Hepatocyte (in vitro differentiated cells): ENCODE measurements around the gene SPSB3. TPM values are rescaled to one million over a fixed set of nuclear protein-coding genes. Genes with fewer than 3 reads are reported as not detected.

Experiments
- DNase-seq: peaks from one replicate; pipeline ENCODE4 v3.0.0-alpha.2; 2016; ENCODE audit warnings: low spot score
- H2AFZ ChIP-seq: fragments of 200-600 bp; sonication (generic); 2 replicates; pipeline ENCODE4 v1.6.0; 2016; ENCODE audit warnings: antibody characterized with exemption, mild to moderate bottlenecking
- H3K27ac ChIP-seq: fragments of 200-600 bp; sonication (generic); 2 replicates; pipeline ENCODE4 v1.5.1; 2016; ENCODE audit warnings: mild to moderate bottlenecking
- H3K27me3 ChIP-seq: fragments of 200-600 bp; sonication (generic); 2 replicates; pipeline ENCODE4 v1.6.1; 2016
- H3K36me3 ChIP-seq: fragments of 200-600 bp; sonication (generic); replicated peaks from 2 replicates; pipeline ENCODE4 v1.5.1; 2016; ENCODE audit warnings: low read depth; ENCODE audit not compliant: insufficient read depth
- H3K4me1 ChIP-seq: fragments of 200-600 bp; sonication (generic); 2 replicates; pipeline ENCODE4 v1.5.1; 2016; ENCODE audit warnings: mild to moderate bottlenecking, moderate library complexity; ENCODE audit not compliant: insufficient read depth
- H3K4me2 ChIP-seq: fragments of 200-600 bp; sonication (generic); 2 replicates; pipeline ENCODE4 v1.6.0; 2016
- H3K4me3 ChIP-seq: fragments of 200-600 bp; sonication (generic); 2 replicates; pipeline ENCODE4 v1.5.1; 2016; ENCODE audit warnings: mild to moderate bottlenecking
- H3K79me2 ChIP-seq: fragments of 200-600 bp; sonication (generic); 2 replicates; pipeline ENCODE4 v1.6.0; 2017; ENCODE audit warnings: mild to moderate bottlenecking
- H3K9me2 ChIP-seq: fragments of 200-600 bp; sonication (generic); replicated peaks from 2 replicates; pipeline ENCODE4 v1.6.0; 2017; ENCODE audit warnings: mild to moderate bottlenecking; ENCODE audit not compliant: insufficient read depth
- H3K9me3 ChIP-seq: fragments of 200-600 bp; sonication (generic); 2 replicates; pipeline ENCODE4 v1.5.1; 2016; ENCODE audit warnings: low read depth, mild to moderate bottlenecking
- H4K20me1 ChIP-seq: fragments of 200-600 bp; sonication (generic); 2 replicates; pipeline ENCODE4 v1.6.0; 2016; ENCODE audit warnings: mild to moderate bottlenecking; ENCODE audit not compliant: insufficient read depth, poor library complexity, severe bottlenecking
- EZH2 ChIP-seq: fragments of 200-600 bp; sonication (generic); IDR thresholded peaks from 2 replicates; pipeline ENCODE4 v1.6.1; 2016; ENCODE audit warnings: antibody characterized with exemption, mild to moderate bottlenecking, borderline replicate concordance
- EZH2phosphoT487 ChIP-seq: fragments of 200-600 bp; sonication (generic); IDR thresholded peaks from one replicate; pipeline ENCODE4 v1.6.1; 2018; ENCODE audit warnings: antibody characterized with exemption, mild to moderate bottlenecking, low read depth, moderate library complexity; ENCODE audit not compliant: unreplicated experiment, severe bottlenecking
- WGBS: methylation state at CpG from one replicate; pipeline ENCODE4 v1.1.6; 2016; ENCODE audit warnings: low lambda C conversion rate; ENCODE audit errors: missing lambda C conversion rate; 5-methylcytosine and 5-hydroxymethylcytosine counted together
- polyA plus RNA-seq: library from polyadenylated mRNA; unstranded; fragments of >200 nt; fragmentation: Nextera tagmentation; extraction: Ambion mirVana; gene quantifications from 2 replicates; pipeline ENCODE4 v1.2.1, GENCODE V29; 2016
- total RNA-seq: library from RNA; depleted of rRNA; stranded (reverse); fragments of >200 nt; gene quantifications from 2 replicates; pipeline ENCODE4 v1.2.3, GENCODE V29; 2014
- TF ChIP-seq, protein P1 (sequence below): fragments of 200-600 bp; sonication (generic); IDR thresholded peaks from 2 replicates; pipeline ENCODE4 v1.5.1; 2016; ENCODE audit warnings: antibody characterized with exemption, mild to moderate bottlenecking; ENCODE audit not compliant: poor library complexity

Gene SPSB3
- total and polyA plus RNA-seq, 2 experiments from 2014 or later: 38.8 to 64.6 TPM

GRCh38 chr16:1777375-1778199, 4.8 kb downstream of the SPSB3 start:
- Histone ChIP-seq H3K27ac (no peak overlapping the region), H3K4me1 (peaks cover 18% of the 10 kb centered on the region), H4K20me1 (peaks cover 18% of the 10 kb centered on the region), H3K9me3 (no peaks in the 10 kb centered on the region), H3K4me3 (no peak overlapping the region), H3K36me3 (no peaks in the 10 kb centered on the region), H2AFZ (no peak overlapping the region), H3K9me2 (no peaks in the 10 kb centered on the region), H3K27me3 (no peaks in the 10 kb centered on the region), H3K4me2 (no peak overlapping the region), H3K79me2 (peaks cover 41% of the 10 kb centered on the region)
- no peak for DNase-seq
- 90% methylated on average over 35 of the region's 36 CpGs for WGBS
- no peak for TF ChIP-seq EZH2phosphoT487
- no peak for TF ChIP-seq EZH2
- TF ChIP-seq, protein P1, sequence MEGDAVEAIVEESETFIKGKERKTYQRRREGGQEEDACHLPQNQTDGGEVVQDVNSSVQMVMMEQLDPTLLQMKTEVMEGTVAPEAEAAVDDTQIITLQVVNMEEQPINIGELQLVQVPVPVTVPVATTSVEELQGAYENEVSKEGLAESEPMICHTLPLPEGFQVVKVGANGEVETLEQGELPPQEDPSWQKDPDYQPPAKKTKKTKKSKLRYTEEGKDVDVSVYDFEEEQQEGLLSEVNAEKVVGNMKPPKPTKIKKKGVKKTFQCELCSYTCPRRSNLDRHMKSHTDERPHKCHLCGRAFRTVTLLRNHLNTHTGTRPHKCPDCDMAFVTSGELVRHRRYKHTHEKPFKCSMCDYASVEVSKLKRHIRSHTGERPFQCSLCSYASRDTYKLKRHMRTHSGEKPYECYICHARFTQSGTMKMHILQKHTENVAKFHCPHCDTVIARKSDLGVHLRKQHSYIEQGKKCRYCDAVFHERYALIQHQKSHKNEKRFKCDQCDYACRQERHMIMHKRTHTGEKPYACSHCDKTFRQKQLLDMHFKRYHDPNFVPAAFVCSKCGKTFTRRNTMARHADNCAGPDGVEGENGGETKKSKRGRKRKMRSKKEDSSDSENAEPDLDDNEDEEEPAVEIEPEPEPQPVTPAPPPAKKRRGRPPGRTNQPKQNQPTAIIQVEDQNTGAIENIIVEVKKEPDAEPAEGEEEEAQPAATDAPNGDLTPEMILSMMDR: no peak

- TF ChIP-seq, protein P1: no peak
- TF ChIP-seq EZH2: no peak
- no peak for TF ChIP-seq EZH2phosphoT487
- Histone ChIP-seq H3K27ac (no peak overlapping the region), H3K36me3 (no peaks in the 10 kb centered on the region), H4K20me1 (peaks cover 24% of the 10 kb centered on the region), H3K27me3 (no peaks in the 10 kb centered on the region), H3K4me2 (no peak overlapping the region), H3K4me3 (no peak overlapping the region), H3K4me1 (peaks cover 20% of the 10 kb centered on the region), H2AFZ (no peak overlapping the region), H3K9me2 (no peaks in the 10 kb centered on the region), H3K9me3 (no peaks in the 10 kb centered on the region), H3K79me2 (peaks cover 47% of the 10 kb centered on the region)
- 96% methylated on average over 22 of the region's 22 CpGs for WGBS
- no peak for DNase-seq
Observed at GRCh38 chr16:1776991-1777374, 5.4 kb downstream of the SPSB3 start.

- peaks cover 47% of the 10 kb centered on the region for H3K79me2 ChIP-seq
- H3K36me3 ChIP-seq: no peaks in the 10 kb centered on the region
- no peak overlapping the region for H3K4me2 ChIP-seq
- H3K4me3 ChIP-seq: no peak overlapping the region
- H3K27ac ChIP-seq: no peak overlapping the region
- DNase-seq: no peak
- H3K9me3 ChIP-seq: no peaks in the 10 kb centered on the region
- H3K9me2 ChIP-seq: no peaks in the 10 kb centered on the region
- TF ChIP-seq EZH2 (no peak), EZH2phosphoT487 (no peak)
- TF ChIP-seq, protein P1: no peak
- WGBS: 95% methylated on average over 13 of the region's 13 CpGs
- peaks cover 24% of the 10 kb centered on the region for H4K20me1 ChIP-seq
- no peaks in the 10 kb centered on the region for H3K27me3 ChIP-seq
- no peak overlapping the region for H2AFZ ChIP-seq
- peaks cover 24% of the 10 kb centered on the region for H3K4me1 ChIP-seq
Observed at GRCh38 chr16:1776672-1776955, 5.8 kb downstream of the SPSB3 start.
